ENCODE results near the gene DTYMK. TPM values are rescaled to one million over a fixed set of nuclear protein-coding genes. Genes with fewer than 3 reads are reported as not detected.
A peak's percentile ranks its signal among the peaks of the same experiment; 100 is the strongest.

The DTYMK gene
- total RNA-seq, 5 donors from 2014 or later (not counting 1 experiment from before 2014, with no cell fraction given) = 11.6 to 23.6 (median 18.2) TPM

- Mint-ChIP-seq H3K4me3 (no peak overlapping the region), H3K4me1 (peaks cover 25 to 30% (median 28%) of the 10 kb centered on the region in 3 donors), H3K9me3 (no peaks in the 10 kb centered on the region), H3K27ac (no peak overlapping the region), H3K27me3 (no peaks in the 10 kb centered on the region), H3K36me3 (peaks cover 14% of the 10 kb centered on the region)
- H3K9me3 ChIP-seq = no peaks in the 10 kb centered on the region
- ATAC-seq (replicated peaks in 1 of 4) (no peak), DNase-seq (no peak)
- peaks cover 23 to 35% of the 10 kb centered on the region in 2 donors for H3K36me3 ChIP-seq (ENCODE audit: control insufficient read depth in 2 of 2, extremely low read depth in 1 of 2, insufficient read depth in 1 of 2, low read length in 1 of 2)
- H3K27ac ChIP-seq (ENCODE audit: low read length) = no peak overlapping the region
- CTCF ChIA-PET = no interaction called here
- H3K4me3 ChIP-seq (ENCODE audit: control insufficient read depth in 1 of 2, extremely low read depth in 1 of 2, low read length in 1 of 2) = no peak overlapping the region
- no CpG with 5 or more reads among the region's 4 CpGs for WGBS (ENCODE audit: insufficient coverage)
- no peaks in the 10 kb centered on the region for H3K27me3 ChIP-seq (replicated peaks in 1 of 2; ENCODE audit: control insufficient read depth in 2 of 2, extremely low read depth in 1 of 2, insufficient read depth in 2 of 2, low read length in 1 of 2)
- POLR2A ChIA-PET = no interaction called here
- peaks cover 0 to 3% of the 10 kb centered on the region in 2 experiments for H3K4me1 ChIP-seq (ENCODE audit: control insufficient read depth in 1 of 2, extremely low read depth in 1 of 2, insufficient read depth in 2 of 2, low read length in 2 of 2)
These were observed 37.2 kb downstream of the DTYMK start for GRCh38 chr2:241649404-241649803.

DNA sequence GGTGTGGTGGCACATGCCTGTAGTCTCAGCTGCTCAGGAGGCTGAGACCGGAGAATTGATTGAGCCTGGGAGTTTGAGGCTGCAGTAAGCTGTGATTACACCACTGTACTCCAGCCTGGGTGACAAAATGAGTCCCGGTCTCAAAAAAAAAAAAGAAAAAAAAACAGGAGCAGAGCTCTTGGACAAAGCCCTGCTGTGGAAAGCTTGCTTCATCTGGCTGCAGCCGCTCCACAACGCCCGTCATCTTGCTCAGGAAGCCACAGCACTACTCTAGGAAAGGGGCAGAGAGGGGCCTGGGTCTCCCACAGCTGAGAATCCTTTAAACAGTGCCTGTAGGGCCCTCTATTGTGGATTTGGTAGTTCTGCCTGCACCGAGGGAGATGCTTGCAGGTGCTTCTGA is 38.2 kb downstream of the DTYMK start:
- no peaks in the 10 kb centered on the region for H3K9me3 Mint-ChIP-seq
- no peak overlapping the region for H3K4me3 ChIP-seq (ENCODE audit: control insufficient read depth in 1 of 2, extremely low read depth in 1 of 2, low read length in 1 of 2)
- CTCF ChIA-PET = interaction anchor here in 1 of 2 donors (0.7 kb wide), 1 partner anchor 123 kb away, joined by 5 read pairs; no protein-coding TSS in a partner anchor
- H3K27ac ChIP-seq (ENCODE audit: low read length) = no peak overlapping the region
- DNase-seq (no peak), ATAC-seq (replicated peaks in 1 of 4) (no peak)
- H3K27me3 Mint-ChIP-seq = no peaks in the 10 kb centered on the region
- POLR2A ChIA-PET = no interaction called here
- H3K36me3 ChIP-seq (ENCODE audit: control insufficient read depth in 2 of 2, extremely low read depth in 1 of 2, insufficient read depth in 1 of 2, low read length in 1 of 2) = peaks cover 19 to 30% of the 10 kb centered on the region in 2 donors
- H3K27me3 ChIP-seq (replicated peaks in 1 of 2; ENCODE audit: control insufficient read depth in 2 of 2, extremely low read depth in 1 of 2, insufficient read depth in 2 of 2, low read length in 1 of 2) = no peaks in the 10 kb centered on the region
- H3K4me3 Mint-ChIP-seq = no peak overlapping the region
- 95% methylated on average over 5 of the region's 6 CpGs for WGBS (ENCODE audit: insufficient coverage)
- H3K36me3 Mint-ChIP-seq = peaks cover 14% of the 10 kb centered on the region
- H3K4me1 Mint-ChIP-seq = peaks cover 27 to 32% (median 32%) of the 10 kb centered on the region in 3 donors
- no peaks in the 10 kb centered on the region for H3K9me3 ChIP-seq
- peaks cover 0 to 3% of the 10 kb centered on the region in 2 experiments for H3K4me1 ChIP-seq (ENCODE audit: control insufficient read depth in 1 of 2, extremely low read depth in 1 of 2, insufficient read depth in 2 of 2, low read length in 2 of 2)
- H3K27ac Mint-ChIP-seq = no peak overlapping the region

GRCh38 chr2:241645915-241646645 is 40.5 kb downstream of the DTYMK start:
- Mint-ChIP-seq H3K4me1 (peaks cover 42 to 47% (median 45%) of the 10 kb centered on the region in 3 donors), H3K9me3 (no peaks in the 10 kb centered on the region), H3K27me3 (no peaks in the 10 kb centered on the region), H3K4me3 (no peak overlapping the region), H3K36me3 (peaks cover 3% of the 10 kb centered on the region), H3K27ac (no peak overlapping the region)
- H3K4me1 ChIP-seq (ENCODE audit: control insufficient read depth in 1 of 2, extremely low read depth in 1 of 2, insufficient read depth in 2 of 2, low read length in 2 of 2) = peaks cover 0 to 3% of the 10 kb centered on the region in 2 experiments
- H3K4me3 ChIP-seq (ENCODE audit: control insufficient read depth in 1 of 2, extremely low read depth in 1 of 2, low read length in 1 of 2) = no peak overlapping the region
- ChIA-PET CTCF (no interaction called here), POLR2A (interaction anchor here in 1 of 2 donors (0.6 kb wide), 1 partner anchor 251 kb away, joined by 3 read pairs; no protein-coding TSS in a partner anchor)
- DNase-seq (no peak), ATAC-seq (replicated peaks in 1 of 4) (no peak)
- no peaks in the 10 kb centered on the region for H3K27me3 ChIP-seq (replicated peaks in 1 of 2; ENCODE audit: control insufficient read depth in 2 of 2, extremely low read depth in 1 of 2, insufficient read depth in 2 of 2, low read length in 1 of 2)
- 98% methylated on average over 13 of the region's 14 CpGs for WGBS (ENCODE audit: insufficient coverage)
- H3K27ac ChIP-seq (ENCODE audit: low read length) = no peak overlapping the region
- H3K9me3 ChIP-seq = no peaks in the 10 kb centered on the region
- peaks cover 7 to 8% of the 10 kb centered on the region in 2 donors for H3K36me3 ChIP-seq (ENCODE audit: control insufficient read depth in 2 of 2, extremely low read depth in 1 of 2, insufficient read depth in 1 of 2, low read length in 1 of 2)

GRCh38 chr2:241645056-241645914 is 41.3 kb downstream of the DTYMK start:
- Mint-ChIP-seq H3K4me3 (no peak overlapping the region), H3K27ac (no peak overlapping the region), H3K36me3 (no peaks in the 10 kb centered on the region), H3K9me3 (no peaks in the 10 kb centered on the region), H3K27me3 (no peaks in the 10 kb centered on the region), H3K4me1 (peaks cover 47 to 51% (median 51%) of the 10 kb centered on the region in 3 donors)
- ChIA-PET POLR2A (no interaction called here), CTCF (no interaction called here)
- Histone ChIP-seq H3K4me1 (ENCODE audit: control insufficient read depth in 1 of 2, extremely low read depth in 1 of 2, insufficient read depth in 2 of 2, low read length in 2 of 2) (peaks cover 0 to 11% of the 10 kb centered on the region in 2 experiments), H3K4me3 (ENCODE audit: control insufficient read depth in 1 of 2, extremely low read depth in 1 of 2, low read length in 1 of 2) (no peak overlapping the region), H3K9me3 (no peaks in the 10 kb centered on the region), H3K27ac (ENCODE audit: low read length) (no peak overlapping the region), H3K36me3 (ENCODE audit: control insufficient read depth in 2 of 2, extremely low read depth in 1 of 2, insufficient read depth in 1 of 2, low read length in 1 of 2) (peaks cover under 1 to 2% of the 10 kb centered on the region in 2 donors), H3K27me3 (replicated peaks in 1 of 2; ENCODE audit: control insufficient read depth in 2 of 2, extremely low read depth in 1 of 2, insufficient read depth in 2 of 2, low read length in 1 of 2) (no peaks in the 10 kb centered on the region)
- DNase-seq (no peak), ATAC-seq (replicated peaks in 1 of 4) (no peak)
- 93% methylated on average over 18 of the region's 26 CpGs for WGBS (ENCODE audit: insufficient coverage)

DNA sequence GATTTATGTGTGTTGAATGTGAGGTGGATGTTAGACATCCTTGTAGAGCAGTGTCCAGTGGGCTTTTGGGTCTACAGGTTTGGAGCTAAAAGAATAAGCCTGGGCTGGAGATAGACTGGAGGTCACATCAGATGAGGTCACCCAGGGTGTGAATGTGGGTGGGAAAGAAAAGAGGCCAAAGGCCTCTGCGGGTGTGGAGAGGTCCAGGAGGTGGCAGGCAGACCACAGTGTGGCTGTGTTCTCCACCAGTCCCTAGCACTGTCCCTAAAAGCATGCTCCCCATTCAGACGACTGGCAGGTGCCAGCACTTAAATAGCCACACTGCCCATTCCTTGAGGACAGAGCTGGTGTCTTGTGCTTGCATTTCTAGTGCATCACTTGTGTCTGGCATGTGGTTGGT is 45.0 kb downstream of the DTYMK start:
- DNase-seq (no peak), ATAC-seq (replicated peaks in 1 of 4) (no peak)
- Mint-ChIP-seq H3K27ac (no peak overlapping the region), H3K36me3 (no peaks in the 10 kb centered on the region), H3K4me3 (no peak overlapping the region), H3K4me1 (peaks cover 57 to 72% (median 60%) of the 10 kb centered on the region in 3 donors), H3K9me3 (no peaks in the 10 kb centered on the region), H3K27me3 (no peaks in the 10 kb centered on the region)
- Histone ChIP-seq H3K36me3 (ENCODE audit: control insufficient read depth in 2 of 2, extremely low read depth in 1 of 2, insufficient read depth in 1 of 2, low read length in 1 of 2) (peaks cover 5 to 7% of the 10 kb centered on the region in 2 donors), H3K9me3 (no peaks in the 10 kb centered on the region), H3K4me3 (ENCODE audit: control insufficient read depth in 1 of 2, extremely low read depth in 1 of 2, low read length in 1 of 2) (no peak overlapping the region), H3K27ac (ENCODE audit: low read length) (no peak overlapping the region), H3K27me3 (replicated peaks in 1 of 2; ENCODE audit: control insufficient read depth in 2 of 2, extremely low read depth in 1 of 2, insufficient read depth in 2 of 2, low read length in 1 of 2) (no peaks in the 10 kb centered on the region), H3K4me1 (ENCODE audit: control insufficient read depth in 1 of 2, extremely low read depth in 1 of 2, insufficient read depth in 2 of 2, low read length in 2 of 2) (peaks cover 10 to 26% of the 10 kb centered on the region in 2 experiments)
- WGBS (ENCODE audit: insufficient coverage) = no CpG with 5 or more reads among the region's 2 CpGs
- ChIA-PET CTCF (interaction anchor here (0.7 kb wide), 2 partner anchors 57 to 153 kb away, joined by 3 to 4 read pairs; no protein-coding TSS in a partner anchor), POLR2A (interaction anchor here in 1 of 2 donors (0.6 kb wide), 1 partner anchor 50 kb away, joined by 6 read pairs; no protein-coding TSS in a partner anchor)

DNA sequence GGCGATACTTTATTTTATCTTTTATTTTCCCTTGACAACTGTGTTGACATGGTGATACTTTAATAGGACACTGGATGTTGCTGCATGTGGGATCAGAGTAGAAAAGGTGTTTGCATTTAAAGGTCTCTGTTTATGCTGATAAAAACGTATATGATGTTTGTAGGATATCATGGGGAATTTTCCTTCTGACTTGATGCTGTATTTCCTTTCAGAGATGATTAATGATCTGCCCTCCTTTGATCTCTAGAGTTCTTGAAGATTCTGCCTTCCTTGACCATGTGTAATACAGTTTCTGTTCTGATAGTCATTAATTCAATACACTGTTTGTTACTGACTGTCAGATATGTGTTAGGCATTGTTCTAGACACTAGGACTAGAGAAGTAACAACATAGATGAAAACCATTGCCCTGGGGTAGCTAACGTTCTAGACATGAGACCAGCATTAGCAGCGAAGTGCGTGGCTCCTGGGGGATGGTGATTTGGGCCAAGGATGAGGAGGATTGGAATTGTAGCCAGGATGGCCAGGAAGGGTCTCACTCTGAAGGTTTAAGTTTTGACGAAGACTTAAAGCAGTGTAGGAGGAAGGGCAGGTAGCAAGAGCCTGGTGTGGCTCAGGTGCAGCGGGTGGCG is 46.3 kb downstream of the DTYMK start:
- peaks cover 5 to 7% of the 10 kb centered on the region in 2 donors for H3K36me3 ChIP-seq (ENCODE audit: control insufficient read depth in 2 of 2, extremely low read depth in 1 of 2, insufficient read depth in 1 of 2, low read length in 1 of 2)
- no peak overlapping the region for H3K4me3 ChIP-seq (ENCODE audit: control insufficient read depth in 1 of 2, extremely low read depth in 1 of 2, low read length in 1 of 2)
- no peaks in the 10 kb centered on the region for H3K27me3 Mint-ChIP-seq
- DNase-seq (no peak), ATAC-seq (replicated peaks in 1 of 4) (no peak)
- 93% methylated on average over 6 of the region's 8 CpGs for WGBS (ENCODE audit: insufficient coverage)
- H3K36me3 Mint-ChIP-seq = no peaks in the 10 kb centered on the region
- ChIA-PET CTCF (no interaction called here), POLR2A (no interaction called here)
- no peaks in the 10 kb centered on the region for H3K9me3 ChIP-seq
- H3K27me3 ChIP-seq (replicated peaks in 1 of 2; ENCODE audit: control insufficient read depth in 2 of 2, extremely low read depth in 1 of 2, insufficient read depth in 2 of 2, low read length in 1 of 2) = peaks cover 0 to 2% of the 10 kb centered on the region in 2 experiments
- H3K4me1 Mint-ChIP-seq = peaks cover 56 to 69% (median 58%) of the 10 kb centered on the region in 3 donors
- no peak overlapping the region for H3K27ac ChIP-seq (ENCODE audit: low read length)
- peak overlapping the region in 1 of 3 donors; percentile 83 for H3K4me3 Mint-ChIP-seq
- H3K27ac Mint-ChIP-seq = no peak overlapping the region
- H3K9me3 Mint-ChIP-seq = no peaks in the 10 kb centered on the region
- H3K4me1 ChIP-seq (ENCODE audit: control insufficient read depth in 1 of 2, extremely low read depth in 1 of 2, insufficient read depth in 2 of 2, low read length in 2 of 2) = peaks cover 13 to 36% of the 10 kb centered on the region in 2 experiments

Data from T-cell (primary cell).